ENCODE results near the gene CDK14.

CDK14 gene

GRCh38 chr7:91051966-91052365 is 455.8 kb downstream of the CDK14 start:
- no peak for DNase-seq (ENCODE audit: low read depth)

DNA sequence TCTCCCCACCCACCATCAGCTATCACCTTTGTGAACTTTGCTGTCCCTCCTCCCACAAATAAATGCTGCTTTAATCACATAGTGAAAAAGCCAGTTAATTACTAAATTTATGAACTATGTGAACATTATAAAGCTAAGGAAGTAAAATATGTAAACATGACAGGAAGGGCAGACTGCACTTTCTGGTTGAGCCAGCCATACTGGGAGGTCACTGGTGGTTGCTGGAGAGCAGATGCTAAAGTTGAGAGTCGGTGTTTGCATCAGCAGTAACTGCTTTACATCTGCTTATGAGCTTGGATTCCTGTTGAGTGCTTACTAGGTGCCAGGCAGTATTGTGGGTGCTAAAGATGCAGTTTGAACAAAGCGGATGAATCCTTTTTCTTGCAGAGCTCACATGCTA is 458.3 kb downstream of the CDK14 start:
- no peak for DNase-seq (ENCODE audit: low read depth)

DNA sequence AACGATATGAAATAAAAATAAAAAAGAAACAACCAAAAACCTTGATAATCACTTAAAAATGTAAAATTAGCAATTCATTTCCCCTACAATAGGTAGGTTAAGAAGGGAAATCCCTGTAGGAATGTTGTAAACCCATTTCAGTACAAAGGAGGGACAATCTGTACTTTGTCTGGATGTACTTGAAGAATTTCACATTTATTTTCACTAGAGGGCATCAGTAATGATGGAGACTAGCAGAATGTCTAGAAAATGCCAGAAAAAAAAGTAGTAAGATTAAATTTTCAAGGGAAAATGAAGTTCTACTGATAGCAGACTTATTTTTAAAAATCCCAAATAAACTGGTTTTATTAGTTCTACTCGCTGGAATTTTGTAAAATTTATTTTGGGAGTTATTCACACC is 459.1 kb downstream of the CDK14 start:
- no peak for DNase-seq (ENCODE audit: low read depth)

GRCh38 chr7:91062713-91063112 is 466.6 kb downstream of the CDK14 start:
- DNase-seq (ENCODE audit: low read depth), result no peak

GRCh38 chr7:91064052-91064451 is 467.9 kb downstream of the CDK14 start:
- DNase-seq (ENCODE audit: low read depth), result no peak

DNA sequence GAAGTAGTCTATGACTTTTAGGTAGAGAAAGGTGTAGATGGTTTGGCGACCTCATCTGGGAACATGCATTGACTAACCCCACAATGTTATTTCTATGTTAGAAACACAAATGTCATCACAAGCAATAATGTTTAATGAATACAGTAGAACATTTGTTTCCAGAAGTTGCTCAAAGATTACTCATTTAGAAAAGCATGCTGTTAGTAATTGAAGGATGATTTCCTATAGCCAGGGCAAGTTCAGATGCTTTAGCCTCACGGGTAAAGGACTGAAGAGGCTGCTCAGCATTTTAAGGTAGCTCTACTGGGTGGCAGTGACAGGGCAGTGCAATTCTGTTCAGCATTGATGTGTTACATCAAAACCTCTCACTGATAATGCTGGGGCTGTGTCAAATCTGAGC is 468.8 kb downstream of the CDK14 start:
- DNase-seq (ENCODE audit: low read depth), result no peak

GRCh38 chr7:91066627-91067026 is 470.5 kb downstream of the CDK14 start:
- no peak for DNase-seq (ENCODE audit: low read depth)

DNA sequence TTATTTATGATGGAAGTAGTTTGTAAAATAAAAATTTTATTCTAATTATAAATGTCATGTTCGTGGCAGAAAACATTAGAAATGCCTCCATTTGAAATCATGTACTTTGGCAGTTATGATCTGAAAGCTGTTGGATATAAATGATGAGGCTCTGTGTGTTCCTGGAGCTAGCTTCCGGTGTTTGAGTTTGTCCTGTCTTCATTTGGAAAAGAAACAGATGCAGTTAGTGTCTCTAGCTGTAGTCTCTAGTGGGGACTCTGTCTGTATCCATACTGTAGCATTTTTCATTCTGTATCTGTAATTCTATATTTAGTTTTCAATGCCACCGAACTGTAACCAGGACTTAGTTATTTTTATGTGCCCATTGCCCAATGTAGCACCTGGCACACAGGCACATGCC is 471.1 kb downstream of the CDK14 start:
- no peak for DNase-seq (ENCODE audit: low read depth)

DNA sequence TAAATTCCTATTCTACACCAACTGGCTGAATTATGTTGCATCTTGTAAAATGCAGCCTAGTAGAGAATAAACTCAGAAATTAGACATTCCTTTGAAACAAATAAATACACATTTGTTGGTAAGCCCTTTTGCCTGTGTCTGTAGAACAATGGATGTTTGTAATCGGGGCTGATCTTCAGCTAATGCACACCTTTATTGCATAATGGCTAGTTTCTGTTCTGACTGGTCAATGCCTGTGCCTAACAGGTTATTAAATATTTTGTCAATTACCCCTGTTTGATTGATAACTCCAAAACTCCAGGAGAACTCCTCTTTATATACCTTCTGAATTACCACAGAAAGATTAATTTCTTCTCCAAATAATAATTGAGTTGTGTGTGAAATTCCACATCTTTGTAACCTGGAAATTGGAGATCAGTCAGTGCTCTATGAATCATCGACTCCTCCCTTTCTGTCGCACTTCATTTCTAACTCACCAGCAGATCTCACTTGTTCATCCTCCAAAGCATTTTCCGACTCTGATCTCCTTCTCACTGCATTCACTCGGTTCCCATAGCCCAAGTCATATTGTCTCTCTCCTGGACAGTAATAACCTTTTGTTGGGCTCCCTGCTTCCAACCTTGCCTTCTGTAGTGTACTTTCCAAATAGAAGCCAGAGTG is 472.1 kb downstream of the CDK14 start:
- DNase-seq (ENCODE audit: low read depth), result no peak

DNA sequence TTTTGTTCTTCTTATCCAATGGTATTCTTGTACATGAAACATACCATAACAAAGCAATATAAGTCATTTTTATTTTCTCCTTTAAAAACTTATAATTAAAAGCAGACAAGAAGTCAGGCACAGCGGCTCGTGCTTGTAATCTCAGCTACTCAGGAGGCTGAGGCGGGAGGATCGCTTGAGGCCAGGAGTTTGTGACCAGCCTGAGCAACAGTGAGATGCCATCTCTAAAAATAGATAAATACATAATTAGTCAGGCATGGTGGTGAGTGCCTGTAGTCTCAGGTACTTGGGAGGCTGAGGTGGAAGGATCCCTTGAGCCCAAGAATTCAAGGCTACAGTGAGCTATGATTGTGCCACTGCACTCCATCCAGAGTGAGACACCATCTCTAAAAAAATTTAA is 473.0 kb downstream of the CDK14 start:
- DNase-seq (ENCODE audit: low read depth), result no peak

DNA sequence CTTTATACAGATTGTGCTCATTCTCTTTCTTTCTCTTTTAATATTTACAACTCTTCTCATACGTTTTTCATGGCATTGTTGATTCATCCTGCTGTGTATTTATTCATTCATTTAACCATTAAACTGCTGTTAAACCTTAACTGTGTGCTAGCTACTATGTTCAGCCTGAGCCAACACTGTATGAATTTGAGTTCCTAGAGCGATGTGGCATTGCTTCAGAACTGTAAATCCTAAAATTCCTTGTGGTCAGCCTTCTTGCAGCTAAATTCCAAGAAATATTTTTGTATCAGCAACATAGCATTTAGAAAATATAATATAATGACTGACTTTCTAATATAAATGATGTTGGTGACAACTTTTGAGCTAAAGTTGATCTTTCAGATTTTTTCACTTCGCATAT is 483.4 kb downstream of the CDK14 start:
- no peak for DNase-seq (ENCODE audit: low read depth)

GRCh38 chr7:91080351-91080750 is 484.2 kb downstream of the CDK14 start:
- no peak for DNase-seq (ENCODE audit: low read depth)

DNA sequence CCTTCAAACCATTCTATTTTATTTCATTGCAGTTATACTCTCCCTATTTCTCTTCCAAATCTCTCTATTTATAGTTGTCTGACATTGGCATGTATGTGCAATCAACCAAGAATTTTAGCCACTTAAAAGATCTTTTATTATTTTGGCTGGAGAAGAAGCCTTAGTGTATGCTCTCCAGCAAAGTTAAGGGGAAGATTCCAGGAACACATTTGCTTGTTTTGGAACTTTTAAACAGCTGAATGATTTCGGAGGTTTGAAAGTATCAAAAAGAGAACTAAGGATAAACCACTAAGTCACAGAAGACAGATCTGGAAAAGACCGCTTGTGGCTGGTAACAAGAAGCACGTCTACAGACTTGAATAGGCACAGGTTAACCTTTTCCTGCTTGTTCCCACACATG is 485.9 kb downstream of the CDK14 start:
- no peak for DNase-seq (ENCODE audit: low read depth)

DNA sequence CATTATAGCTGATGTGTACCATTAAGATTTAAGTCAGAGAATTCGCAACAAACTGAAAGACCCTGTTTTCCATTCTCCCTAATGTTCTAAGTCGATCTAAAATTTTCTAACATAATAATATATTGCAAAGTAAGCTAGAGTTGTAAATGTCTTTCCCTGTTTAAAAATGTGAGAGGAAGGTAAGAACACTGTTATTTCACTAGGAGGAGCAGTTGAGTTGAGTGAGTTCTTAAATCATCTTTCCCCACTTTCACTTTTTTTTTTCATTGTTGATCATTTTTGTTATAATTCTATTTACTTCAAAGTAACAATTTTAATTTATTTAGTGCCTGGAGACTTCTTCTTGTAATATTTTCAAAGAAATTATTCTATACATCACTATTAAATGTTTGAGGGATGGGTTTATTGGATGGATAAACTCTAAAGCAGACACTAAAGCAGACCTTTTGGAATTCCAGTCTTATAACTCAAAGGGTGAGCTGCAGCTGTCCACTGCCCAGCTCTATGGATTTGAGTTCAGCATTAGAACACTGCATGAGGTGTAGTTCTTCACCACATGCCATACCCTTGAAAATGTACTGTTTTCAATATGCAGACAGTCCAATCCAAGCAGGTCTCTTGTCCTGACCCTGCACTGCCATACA is 486.9 kb downstream of the CDK14 start:
- no peak for DNase-seq (ENCODE audit: low read depth)

- no peak for DNase-seq (ENCODE audit: low read depth)
Observed at GRCh38 chr7:91083855-91084644, 487.9 kb downstream of the CDK14 start.

DNA sequence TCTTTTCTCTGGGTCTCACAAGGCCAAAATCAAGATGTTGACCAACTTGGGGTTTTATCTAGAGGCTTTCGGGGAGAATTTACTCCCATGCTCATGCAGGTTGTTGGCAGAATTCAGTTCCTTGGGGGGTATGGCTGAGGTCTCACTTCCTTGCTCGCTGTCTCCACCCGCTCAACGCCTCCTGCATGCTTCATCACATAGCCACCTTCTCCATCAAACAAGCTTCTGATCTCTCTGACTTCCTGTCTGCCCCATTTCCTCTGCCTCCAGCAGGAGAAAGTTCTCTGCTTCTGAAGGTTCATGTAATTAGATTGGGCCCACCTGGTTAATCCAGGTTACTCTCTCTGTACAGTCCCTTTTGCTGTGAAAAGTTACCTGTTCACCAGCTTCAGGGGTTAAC is 489.1 kb downstream of the CDK14 start:
- DNase-seq (ENCODE audit: low read depth), result no peak

- DNase-seq (ENCODE audit: low read depth), result no peak
Observed at GRCh38 chr7:91086200-91086599, 490.1 kb downstream of the CDK14 start.

GRCh38 chr7:91088156-91088555 is 492.0 kb downstream of the CDK14 start:
- no peak for DNase-seq (ENCODE audit: low read depth)

DNA sequence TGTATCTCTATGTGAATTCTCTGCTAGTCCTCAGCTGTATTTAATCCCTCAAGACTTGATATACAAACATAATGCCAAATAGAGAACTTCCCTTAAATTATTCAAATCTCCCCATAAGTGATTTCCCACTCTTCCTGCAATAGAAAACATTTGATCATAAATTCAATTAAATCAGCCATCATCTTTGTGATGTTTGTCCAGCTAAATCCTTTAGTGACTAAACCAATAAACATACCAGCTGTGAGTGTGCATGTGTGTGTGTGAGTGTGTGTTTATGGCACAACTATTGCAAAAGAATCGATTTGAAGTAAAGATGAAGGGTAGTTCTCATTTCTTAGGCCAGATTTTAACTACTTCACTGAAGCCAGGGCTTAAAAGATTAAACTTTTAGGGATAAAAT is 492.6 kb downstream of the CDK14 start:
- no peak for DNase-seq (ENCODE audit: low read depth)

DNA sequence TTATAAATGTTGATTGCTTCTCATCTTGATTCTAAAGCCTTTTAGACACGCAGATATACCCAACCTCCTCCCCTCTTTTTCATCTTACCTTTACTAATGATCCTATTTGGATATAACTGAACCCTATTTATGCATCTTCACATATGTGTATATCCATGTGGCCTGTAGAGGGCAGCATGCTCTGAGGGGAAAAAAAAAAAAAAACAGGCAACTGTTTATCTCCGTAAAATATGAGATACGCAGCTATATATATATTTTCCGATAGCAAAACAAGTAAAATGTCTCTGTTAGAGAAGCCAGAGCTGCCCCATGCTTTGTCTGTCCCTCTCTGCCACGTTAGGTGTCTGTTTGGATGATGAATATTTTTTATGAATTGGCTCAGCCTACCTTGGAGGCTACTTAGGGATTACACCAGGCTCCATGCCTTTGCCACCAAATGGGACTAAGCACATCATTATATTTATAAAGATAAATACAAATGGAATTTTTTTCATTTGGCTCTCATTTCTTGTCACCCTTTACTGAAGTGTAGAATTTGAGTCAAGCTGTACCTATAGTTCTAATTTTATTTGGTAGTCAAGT is 493.4 kb downstream of the CDK14 start:
- no peak for DNase-seq (ENCODE audit: low read depth)

GRCh38 chr7:91090684-91091083 is 494.6 kb downstream of the CDK14 start:
- DNase-seq (ENCODE audit: low read depth), result no peak

DNA sequence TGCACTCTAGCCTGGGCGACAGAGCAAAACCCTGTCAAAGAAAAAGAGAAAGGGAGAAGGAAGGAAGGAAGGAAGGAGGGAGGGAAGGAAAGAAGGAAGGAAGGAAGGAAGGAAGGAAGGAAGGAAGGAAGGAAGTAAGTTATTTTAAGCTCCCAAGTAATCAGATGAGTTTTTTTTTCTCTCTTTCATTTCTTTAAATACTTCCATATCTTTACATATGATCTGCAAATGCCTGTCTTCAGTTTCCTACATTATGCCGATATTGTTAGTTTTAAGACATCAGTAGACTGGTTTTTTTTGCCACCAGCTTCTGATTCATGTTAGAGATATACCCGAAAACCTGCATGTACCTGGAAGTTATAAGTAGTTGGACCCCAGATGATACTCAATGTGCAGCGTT is 495.5 kb downstream of the CDK14 start:
- no peak for DNase-seq (ENCODE audit: low read depth)

DNA sequence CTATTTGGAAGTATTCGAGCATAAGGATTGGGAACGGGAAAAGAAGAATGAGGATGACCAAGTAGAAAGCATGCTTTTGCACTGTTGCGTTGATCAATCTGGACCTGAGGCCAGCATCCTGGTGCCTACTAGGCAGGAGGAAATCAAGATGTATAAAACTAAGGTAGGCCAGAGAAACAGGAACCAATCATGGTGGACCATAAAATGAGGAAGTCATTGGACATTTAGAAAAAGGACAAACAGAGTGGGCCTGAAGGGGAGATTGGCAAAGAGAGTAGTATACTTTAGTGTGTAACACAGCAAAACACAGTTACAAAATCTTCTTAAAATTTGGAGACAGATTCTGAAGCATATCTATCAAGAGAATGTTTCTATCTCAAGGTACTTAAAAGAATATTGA is 497.1 kb downstream of the CDK14 start:
- no peak for DNase-seq (ENCODE audit: low read depth)
